B cell (primary cell): ENCODE results near the gene ZNF423.

ENCODE experiments used
- CTCF ChIP-seq: fragments of 200-600 bp; IDR thresholded peaks from one replicate; pipeline ENCODE4 v1.8.0; 2022; ENCODE audit warnings: antibody characterized with exemption, mild to moderate bottlenecking
- EZH2 ChIP-seq: IDR thresholded peaks from 2 replicates; pipeline ENCODE4 v1.6.1; 2012; ENCODE audit warnings: borderline replicate concordance, low read depth, mild to moderate bottlenecking, moderate library complexity, low read length; ENCODE audit not compliant: insufficient read depth, poor library complexity, severe bottlenecking

GRCh38 chr16:49593424-49594040 is 262.4 kb downstream of the ZNF423 start:
- TF ChIP-seq CTCF (no peak), EZH2 (no peak)
